CD1c-positive myeloid dendritic cell (primary cell): ENCODE data around the gene VTN.

Experiments
- DNase-seq: peaks from one replicate; pipeline ENCODE4 v3.0.0-alpha.2; 2016; ENCODE audit errors: extremely low spot score

Gene VTN

GRCh38 chr17:28395426-28395825, 25.3 kb upstream of the VTN start:
- DNase-seq: no peak

GRCh38 chr17:28394337-28395116, 24.4 kb upstream of the VTN start:
- DNase-seq: no peak

GRCh38 chr17:28392491-28392890, 22.4 kb upstream of the VTN start:
- DNase-seq: no peak

GRCh38 chr17:28391401-28391800, 21.3 kb upstream of the VTN start:
- no peak for DNase-seq

GRCh38 chr17:28390984-28391383, 20.9 kb upstream of the VTN start:
- no peak for DNase-seq

GRCh38 chr17:28390563-28390962, 20.5 kb upstream of the VTN start:
- no peak for DNase-seq

GRCh38 chr17:28390141-28390540, 20.0 kb upstream of the VTN start:
- no peak for DNase-seq

GRCh38 chr17:28388106-28388505, 18.0 kb upstream of the VTN start:
- no peak for DNase-seq

- no peak for DNase-seq
Measured at GRCh38 chr17:28386391-28386790, 16.3 kb upstream of the VTN start.

GRCh38 chr17:28385406-28385805, 15.3 kb upstream of the VTN start:
- no peak for DNase-seq

GRCh38 chr17:28385037-28385400, 14.9 kb upstream of the VTN start:
- DNase-seq: no peak

GRCh38 chr17:28384281-28385036, 14.4 kb upstream of the VTN start:
- DNase-seq: peak; percentile 64

- DNase-seq: peak; percentile 21
Measured at GRCh38 chr17:28381141-28381825, 11.2 kb upstream of the VTN start.

- peak; percentile 26 for DNase-seq
Measured at GRCh38 chr17:28379814-28380801, 10.0 kb upstream of the VTN start.

- DNase-seq: no peak
Measured at GRCh38 chr17:28372945-28373274, 2.8 kb upstream of the VTN start.

- no peak for DNase-seq
Measured at GRCh38 chr17:28372203-28372944, 2.3 kb upstream of the VTN start.

GRCh38 chr17:28371245-28372202, 1.4 kb upstream of the VTN start, which contains the start of gene SARM1:
Gene SARM1, plus strand, starts transcription at chr17:28371694. Its CDS starts 339 bp downstream, at chr17:28372033.
- peak; percentile 63 for DNase-seq

GRCh38 chr17:28370744-28371103, 617 bp upstream of the VTN start:
- no peak for DNase-seq

- DNase-seq: no peak
Measured at GRCh38 chr17:28369684-28370034, 448 bp downstream of the VTN start.
